Measurements from ENCODE around the gene PTPRN2. TPM values are rescaled to one million over a fixed set of nuclear protein-coding genes. Genes with fewer than 3 reads are reported as not detected.

PTPRN2 gene
- total RNA-seq, 1 experiment from 2014 or later: 2.1 TPM

DNA sequence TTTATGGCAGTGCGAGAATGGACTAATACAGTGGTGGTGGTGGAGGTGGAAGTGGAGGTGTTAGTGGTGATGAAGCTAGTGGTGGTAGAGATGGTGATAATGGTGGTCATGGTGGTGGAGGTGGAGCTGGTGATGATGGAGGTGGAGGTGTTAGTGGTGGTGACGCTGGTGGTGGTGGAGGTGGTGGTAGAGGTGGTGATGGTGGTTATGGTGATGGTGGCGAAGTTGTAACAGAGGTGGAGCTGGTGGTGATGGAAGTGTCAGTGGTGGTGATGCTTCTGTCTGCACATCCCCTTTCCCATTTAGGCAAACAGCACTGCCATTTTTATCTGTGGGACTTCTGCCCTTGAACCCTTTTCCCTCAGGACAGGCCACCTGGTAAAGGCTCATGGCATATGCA, 7.4 kb upstream of the PTPRN2 start:
- TF ChIP-seq, protein P1, sequence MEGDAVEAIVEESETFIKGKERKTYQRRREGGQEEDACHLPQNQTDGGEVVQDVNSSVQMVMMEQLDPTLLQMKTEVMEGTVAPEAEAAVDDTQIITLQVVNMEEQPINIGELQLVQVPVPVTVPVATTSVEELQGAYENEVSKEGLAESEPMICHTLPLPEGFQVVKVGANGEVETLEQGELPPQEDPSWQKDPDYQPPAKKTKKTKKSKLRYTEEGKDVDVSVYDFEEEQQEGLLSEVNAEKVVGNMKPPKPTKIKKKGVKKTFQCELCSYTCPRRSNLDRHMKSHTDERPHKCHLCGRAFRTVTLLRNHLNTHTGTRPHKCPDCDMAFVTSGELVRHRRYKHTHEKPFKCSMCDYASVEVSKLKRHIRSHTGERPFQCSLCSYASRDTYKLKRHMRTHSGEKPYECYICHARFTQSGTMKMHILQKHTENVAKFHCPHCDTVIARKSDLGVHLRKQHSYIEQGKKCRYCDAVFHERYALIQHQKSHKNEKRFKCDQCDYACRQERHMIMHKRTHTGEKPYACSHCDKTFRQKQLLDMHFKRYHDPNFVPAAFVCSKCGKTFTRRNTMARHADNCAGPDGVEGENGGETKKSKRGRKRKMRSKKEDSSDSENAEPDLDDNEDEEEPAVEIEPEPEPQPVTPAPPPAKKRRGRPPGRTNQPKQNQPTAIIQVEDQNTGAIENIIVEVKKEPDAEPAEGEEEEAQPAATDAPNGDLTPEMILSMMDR (IDR thresholded peaks at IDR 0.05 in 2 of 3, conservative IDR thresholded peaks at IDR 0.05 in 1 of 3; ENCODE audit: borderline replicate concordance in 1 of 3, insufficient read depth in 1 of 3, low read depth in 2 of 3, low read length in 2 of 3): no peak
- TF ChIP-seq CEBPB (IDR thresholded peaks at IDR 0.05; ENCODE audit: low read depth): no peak
- TF ChIP-seq RAD21 (IDR thresholded peaks at IDR 0.05; ENCODE audit: low read depth): no peak
- TF ChIP-seq SIN3A (IDR thresholded peaks at IDR 0.05; ENCODE audit: low read depth): no peak
- TF ChIP-seq, protein P2, sequence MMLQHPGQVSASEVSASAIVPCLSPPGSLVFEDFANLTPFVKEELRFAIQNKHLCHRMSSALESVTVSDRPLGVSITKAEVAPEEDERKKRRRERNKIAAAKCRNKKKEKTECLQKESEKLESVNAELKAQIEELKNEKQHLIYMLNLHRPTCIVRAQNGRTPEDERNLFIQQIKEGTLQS (IDR thresholded peaks at IDR 0.05): no peak
- no peak for TF ChIP-seq EZH2 (IDR thresholded peaks at IDR 0.05)
- TF ChIP-seq, protein P3, sequence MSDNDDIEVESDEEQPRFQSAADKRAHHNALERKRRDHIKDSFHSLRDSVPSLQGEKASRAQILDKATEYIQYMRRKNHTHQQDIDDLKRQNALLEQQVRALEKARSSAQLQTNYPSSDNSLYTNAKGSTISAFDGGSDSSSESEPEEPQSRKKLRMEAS (IDR thresholded peaks at IDR 0.05): no peak
- no peak for TF ChIP-seq FOSL1 (IDR thresholded peaks at IDR 0.05; ENCODE audit: low read depth)
- no peak for TF ChIP-seq POLR2A (IDR thresholded peaks at IDR 0.05; ENCODE audit: borderline replicate concordance, extremely low read depth, insufficient read depth, insufficient read length)
- no peak for TF ChIP-seq EGR1 (IDR thresholded peaks at IDR 0.05; ENCODE audit: low read depth)
- TF ChIP-seq SP1 (IDR thresholded peaks at IDR 0.05; ENCODE audit: low read depth): no peak
- ChIA-PET RAD21 (ENCODE audit: low non-redundant PET in 1 of 2, low total read pairs in 2 of 2, uncharacterized antibody in 2 of 2, unreplicated experiment in 2 of 2) (no interaction called here), POLR2A (no interaction called here), CTCF (no interaction called here)
- Histone ChIP-seq H2AFZ (ENCODE audit: low read depth, low read length, poor library complexity, severe bottlenecking) (no peak overlapping the region), H3K36me3 (ENCODE audit: control insufficient read depth in 1 of 2, insufficient read depth in 2 of 2, low read length in 2 of 2) (no peaks in the 10 kb centered on the region), H3K4me1 (ENCODE audit: control insufficient read depth in 1 of 2, insufficient read depth in 2 of 2, low read length in 2 of 2) (no peaks in the 10 kb centered on the region), H3K4me2 (ENCODE audit: low read length) (no peak overlapping the region), H3K9ac (ENCODE audit: low read length) (no peak overlapping the region), H4K20me1 (ENCODE audit: insufficient read depth) (no peaks in the 10 kb centered on the region), H3K9me3 (ENCODE audit: control insufficient read depth in 1 of 2, insufficient read depth in 1 of 2, low read depth in 1 of 2, low read length in 2 of 2) (peaks cover 0 to 3% of the 10 kb centered on the region in 2 experiments; a peak in 2 of 4 replicates), H3K27me3 (ENCODE audit: insufficient read depth, low read length) (no peaks in the 10 kb centered on the region; the same call in 1 of the 2 replicates), H3K27ac (ENCODE audit: low read depth, low read length) (no peak overlapping the region), H3K79me2 (ENCODE audit: insufficient read depth, low read length) (no peaks in the 10 kb centered on the region), H3K9me2 (ENCODE audit: insufficient read depth) (no peaks in the 10 kb centered on the region), H3K4me3 (replicated peaks in 1 of 2; ENCODE audit: low read depth in 1 of 2, low read length in 2 of 2) (no peak overlapping the region)
- ATAC-seq: no peak; the same call in 1 of the 2 replicates
- intact Hi-C loops (cut with micrococcal nuclease): no loop called here
- no TSS peak for BruUV-seq (replicated peaks)
- peak; percentile 23 for DNase-seq (ENCODE audit: low read depth, low spot score)
